Stimulated activated CD8-positive, alpha-beta memory T cell treated with anti-CD3 and anti-CD28 coated beads, Interleukin-15, amount 100 ng/mL, for 24 hours (primary cell): ENCODE results near the gene DDB1.

Source experiments
- DNase-seq: peaks from one replicate; pipeline ENCODE4 v3.0.0-alpha.2; 2020; ENCODE audit warnings: low read depth

The DDB1 gene

DNA sequence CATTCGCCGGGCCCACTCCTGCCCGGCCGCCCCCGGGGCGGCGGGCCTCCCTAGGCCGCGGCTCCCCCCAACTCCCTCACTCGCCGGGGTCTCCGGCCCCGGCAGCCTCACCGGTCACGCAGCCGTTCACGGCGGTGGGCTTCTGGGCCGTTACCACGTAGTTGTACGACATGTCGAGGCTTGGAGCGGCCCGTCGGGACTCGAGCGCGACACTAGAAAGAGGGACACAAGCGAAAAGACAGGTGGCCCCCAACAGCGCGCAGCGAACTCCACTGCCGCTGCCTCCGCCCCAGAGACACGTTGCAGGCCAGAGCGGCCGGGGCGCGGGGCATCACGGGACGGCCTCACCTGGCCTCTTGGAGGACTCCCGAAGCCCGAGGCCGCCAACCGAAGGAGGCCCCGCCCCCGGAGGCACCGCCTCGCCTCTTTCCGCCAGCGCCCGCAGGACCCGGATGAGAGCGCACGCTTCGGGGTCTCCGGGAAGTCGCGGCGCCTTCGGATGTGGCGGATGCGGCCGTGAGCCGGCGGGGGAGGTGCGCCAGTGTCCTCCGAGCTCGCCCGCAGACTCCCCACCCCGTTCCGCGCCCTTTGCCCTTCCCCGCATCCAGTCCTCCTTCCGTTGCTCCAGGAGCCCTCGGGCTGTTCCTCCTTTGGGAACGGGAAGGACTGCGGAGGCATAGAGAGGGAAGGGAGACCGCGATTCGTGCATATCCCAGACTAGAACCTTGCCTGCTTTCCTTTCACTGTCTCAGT lies at the start of gene DDB1, which contains the start of gene TKFC:
Gene DDB1, minus strand, starts transcription at position 309 of the 753 bp plus-strand sequence. Its CDS starts 137 bp downstream, at position 172.
Gene TKFC, plus strand, starts transcription at position 432 of the 753 bp plus-strand sequence. CDS start 1,501 bp downstream, outside the sequence.
- DNase-seq = peak; percentile 88

DNA sequence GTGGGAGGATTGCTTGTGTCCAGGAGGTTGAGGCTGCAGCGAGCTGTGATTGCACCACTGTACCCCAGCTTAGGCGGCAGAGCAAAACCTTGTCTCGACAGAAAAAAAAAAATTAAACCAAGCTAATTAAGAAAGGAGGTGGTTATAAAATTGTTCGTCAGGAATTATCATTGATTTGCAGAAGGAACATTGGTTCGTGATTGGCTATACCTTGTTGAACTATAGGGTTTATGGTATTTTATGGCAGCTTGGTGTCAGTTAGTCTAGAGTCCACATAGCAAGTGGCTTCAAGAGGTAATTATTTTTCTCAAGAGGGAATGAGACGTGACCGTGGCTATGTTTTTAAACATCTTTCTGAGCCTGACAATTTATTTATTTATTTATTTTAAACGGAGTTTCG lies 48.0 kb upstream of the DDB1 start:
- DNase-seq = no peak

DNA sequence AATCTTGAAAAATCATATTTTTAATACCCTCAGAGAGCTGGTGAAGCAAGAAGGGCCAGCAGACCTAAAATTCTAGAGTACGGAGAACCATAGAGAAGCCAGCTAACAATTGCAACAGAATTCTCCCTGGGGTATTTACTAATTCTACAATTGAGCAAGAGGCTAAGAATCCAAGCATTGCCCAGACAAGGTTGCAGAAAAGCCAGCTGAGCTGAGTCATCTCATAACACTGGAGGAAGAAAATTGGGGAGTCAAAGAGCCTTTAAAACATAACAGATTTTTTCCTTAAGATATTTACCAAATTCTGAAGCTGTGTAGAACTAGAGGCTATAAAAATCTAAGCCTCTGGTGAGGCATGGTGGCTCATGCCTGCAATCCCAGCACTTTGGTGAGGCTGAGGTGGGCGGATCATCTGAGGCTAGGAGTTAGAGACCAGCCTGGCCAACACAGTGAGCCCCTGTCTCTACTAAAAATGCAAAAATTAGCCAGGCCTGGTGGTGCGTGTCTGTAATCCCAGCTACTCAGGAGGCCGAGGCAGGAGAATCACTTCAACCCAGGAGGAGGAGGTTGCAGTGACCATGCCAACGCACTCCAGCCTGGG lies 45.9 kb upstream of the DDB1 start:
- DNase-seq = no peak

GRCh38 chr11:61377461-61378160 lies 44.7 kb upstream of the DDB1 start:
- no peak for DNase-seq

GRCh38 chr11:61375761-61376108 lies 42.8 kb upstream of the DDB1 start:
- no peak for DNase-seq

DNA sequence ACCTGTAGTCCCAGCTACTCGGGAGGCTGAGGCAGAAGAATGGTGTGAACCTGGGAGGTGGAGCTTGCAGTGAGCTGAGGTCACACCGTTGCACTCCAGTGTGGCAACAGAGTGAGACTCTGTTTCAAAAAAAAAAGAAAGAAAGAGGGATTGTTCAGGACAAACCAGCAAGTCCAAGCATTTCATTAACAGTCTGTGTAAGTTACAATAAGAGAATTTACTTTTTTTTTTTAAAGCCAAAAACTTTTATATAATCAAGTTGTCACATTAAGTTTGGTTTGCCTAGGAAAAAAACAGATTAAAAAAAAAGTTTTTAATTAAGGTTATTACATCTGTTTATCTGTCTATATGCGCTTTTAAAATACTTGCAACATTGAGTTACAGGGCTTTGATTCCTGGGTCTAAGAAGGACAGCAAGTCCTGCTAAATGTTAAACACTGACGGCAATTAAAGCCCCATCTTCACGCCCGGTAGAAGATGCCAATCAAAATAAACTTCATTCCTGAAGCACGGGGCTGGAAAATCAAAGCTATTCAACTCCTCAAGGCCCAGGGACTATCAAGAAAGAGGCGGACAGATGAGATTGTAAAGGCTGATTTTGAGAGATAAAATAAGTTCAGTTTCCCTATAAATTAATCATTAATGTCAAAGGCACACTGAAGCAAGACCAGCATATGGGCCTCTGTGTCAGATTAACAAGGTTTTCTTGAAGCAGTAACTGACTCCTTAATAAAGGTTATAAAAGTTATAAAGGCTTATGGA lies 39.9 kb upstream of the DDB1 start:
- no peak for DNase-seq

GRCh38 chr11:61370349-61371005 lies 37.6 kb upstream of the DDB1 start:
- no peak for DNase-seq

GRCh38 chr11:61369372-61370348 lies 36.8 kb upstream of the DDB1 start:
- DNase-seq = no peak

- DNase-seq = no peak
Measured at GRCh38 chr11:61368646-61369045, 35.7 kb upstream of the DDB1 start.

DNA sequence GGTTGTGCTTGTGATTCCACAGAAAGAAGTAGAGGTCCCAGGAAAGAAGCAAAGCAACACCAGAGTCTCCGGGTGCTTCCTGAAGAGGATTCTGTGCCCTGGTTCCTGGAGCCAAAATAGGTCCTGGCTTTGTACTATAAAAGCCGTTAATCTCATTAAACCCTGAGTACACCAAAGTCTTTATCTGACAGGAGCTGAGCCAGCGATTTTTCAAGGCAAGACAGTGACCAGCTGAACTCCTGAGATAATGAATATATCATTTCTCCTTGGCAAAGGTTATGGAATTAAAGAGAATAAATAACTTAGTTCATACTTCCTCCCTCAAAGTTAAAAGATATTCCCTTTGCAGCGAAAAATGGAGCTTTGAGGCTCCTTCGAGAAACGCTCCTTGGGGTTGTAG lies 34.5 kb upstream of the DDB1 start:
- no peak for DNase-seq

- no peak for DNase-seq
Measured at GRCh38 chr11:61364012-61364675, 31.2 kb upstream of the DDB1 start.

DNA sequence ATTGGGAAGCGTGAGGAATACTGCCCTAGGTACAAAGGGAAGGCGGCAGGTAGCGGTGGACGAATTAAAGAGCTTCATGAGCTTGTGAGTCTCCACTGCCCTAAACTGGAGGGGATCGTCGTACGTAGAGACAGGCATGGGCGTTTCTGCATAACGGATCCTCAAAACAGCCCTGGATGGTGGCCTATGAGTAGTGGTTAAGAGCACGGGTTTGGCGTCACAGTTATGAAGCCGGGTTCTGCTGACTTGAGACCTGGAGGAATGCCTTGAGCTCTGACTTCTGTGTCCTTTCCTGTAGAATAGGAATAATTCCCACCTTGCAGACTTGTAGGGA lies 29.6 kb upstream of the DDB1 start:
- no peak for DNase-seq

DNA sequence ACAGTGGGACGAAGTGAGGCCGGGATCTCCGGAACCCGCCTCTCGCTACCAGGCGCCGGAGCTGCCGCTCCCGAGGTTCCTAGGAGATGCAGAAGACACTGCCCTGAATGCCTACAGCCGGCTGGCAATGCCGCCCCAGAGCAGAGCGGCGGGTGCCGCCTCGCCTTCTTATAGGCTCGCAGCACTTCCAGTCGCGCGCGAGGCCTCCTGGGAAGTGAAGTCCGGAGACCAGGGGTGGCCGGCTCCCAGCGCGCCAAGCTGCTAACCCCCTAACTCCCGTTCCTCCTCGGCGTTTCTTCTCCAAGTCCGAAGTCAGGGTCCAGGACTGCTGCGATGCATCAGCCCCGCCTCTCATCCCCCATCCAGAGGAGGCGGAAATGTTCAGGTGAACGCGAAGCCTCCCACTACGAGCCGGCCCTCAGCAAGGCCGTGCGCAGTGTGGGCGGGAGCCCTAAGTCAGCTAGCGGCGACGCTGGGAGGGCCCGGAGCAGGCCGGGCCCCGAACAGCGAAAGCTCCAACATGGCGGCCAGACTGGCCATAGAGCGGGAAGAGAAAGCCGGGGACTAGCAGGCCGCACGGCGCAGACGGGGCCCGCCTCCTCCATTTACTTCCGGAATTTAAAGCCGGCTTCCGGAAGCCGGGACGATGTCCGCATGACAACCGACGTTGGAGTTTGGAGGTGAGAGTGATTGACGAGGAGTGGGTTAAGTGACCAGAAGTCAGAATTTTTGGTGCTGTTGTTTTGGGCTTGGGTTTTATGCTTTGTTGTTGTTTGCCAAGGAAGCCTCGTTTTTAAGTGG lies 29.0 kb upstream of the DDB1 start, which contains the start of the genes CYB561A3 and TMEM138:
Gene CYB561A3, minus strand, starts transcription at position 142 of the 801 bp plus-strand sequence. CDS start 5,169 bp downstream, outside the sequence.
Gene TMEM138, plus strand, starts transcription at position 634 of the 801 bp plus-strand sequence. CDS start 2,017 bp downstream, outside the sequence.
- peak; percentile 70 for DNase-seq

- peak; percentile 3 for DNase-seq
Measured at GRCh38 chr11:61361237-61361740, 28.4 kb upstream of the DDB1 start.

DNA sequence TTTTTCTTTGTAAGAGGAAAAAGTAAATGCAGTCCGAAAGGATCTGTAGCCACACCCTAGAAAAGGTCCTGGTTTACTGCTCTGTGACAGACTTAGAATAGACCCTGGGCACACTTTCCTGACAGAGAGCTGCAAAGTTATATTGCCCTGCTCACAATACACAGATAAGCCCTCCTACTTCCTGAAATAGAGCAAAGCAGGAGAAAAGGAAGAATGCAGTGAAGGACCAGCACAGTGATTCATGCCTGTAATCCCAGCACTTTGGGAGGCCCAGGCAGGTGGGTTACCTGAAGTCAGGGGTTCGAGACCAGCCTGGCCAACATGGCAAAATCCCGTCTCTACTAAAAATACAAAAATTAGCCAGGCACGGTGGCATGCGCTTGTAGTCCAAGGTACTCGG lies 26.6 kb upstream of the DDB1 start:
- no peak for DNase-seq

DNA sequence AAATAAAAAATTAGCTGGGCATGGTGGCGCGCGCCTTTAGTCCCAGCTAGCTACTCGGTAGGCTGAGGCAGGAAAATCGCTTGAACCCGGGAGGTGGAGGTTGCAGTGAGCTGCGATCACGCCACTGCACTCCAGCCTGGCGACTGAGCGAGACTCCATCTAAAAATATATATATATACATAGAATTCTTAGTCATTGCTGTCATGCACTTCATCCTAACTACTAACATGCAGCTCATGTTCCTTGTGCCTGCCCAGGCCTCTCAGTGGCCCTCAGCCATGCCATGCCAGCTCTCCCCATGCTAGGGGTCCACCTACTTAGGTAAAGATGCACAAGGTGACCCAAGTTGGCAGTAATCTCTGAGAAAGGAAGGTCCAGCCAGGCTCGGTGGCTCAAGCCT lies 25.7 kb upstream of the DDB1 start:
- no peak for DNase-seq

GRCh38 chr11:61357894-61358239 lies 25.0 kb upstream of the DDB1 start:
- no peak for DNase-seq

- DNase-seq = no peak
Measured at GRCh38 chr11:61357233-61357893, 24.5 kb upstream of the DDB1 start.
